A673 (cell line): ENCODE measurements around the gene ZFAND2A. TPM values are rescaled to one million over a fixed set of nuclear protein-coding genes. Genes with fewer than 3 reads are reported as not detected.

ENCODE experiments used
- BruUV-seq: library from RNA; stranded (reverse); fragments of 400-500 nt; replicated peaks from 2 replicates; lab custom pipeline; 2021; lab: Mats Ljungman, UMichigan
- CTCF ChIA-PET: fragments of 300-600 bp; sonication (Branson Sonifier 250); formaldehyde crosslinking; loops from one replicate; lab custom pipeline; 2022; ENCODE audit warnings: antibody characterized with exemption; lab: Charles Lee
- POLR2A ChIA-PET: fragments of 300-600 bp; sonication (Branson Sonifier 250); formaldehyde crosslinking; loops from one replicate; lab custom pipeline; 2022; ENCODE audit warnings: antibody characterized with exemption; ENCODE audit not compliant: low non-redundant PET; lab: Charles Lee
- DNase-seq: peaks from one replicate; pipeline ENCODE4 v3.0.0-alpha.2; 2015; ENCODE audit warnings: low spot score
- H3K27ac ChIP-seq: fragments of 200-600 bp; sonication (generic); 2 replicates; pipeline ENCODE4 v1.5.1; 2016; ENCODE audit warnings: mixed run types, low read depth, mild to moderate bottlenecking, mixed read lengths, antibody characterized with exemption, low read length; ENCODE audit not compliant: poor library complexity, severe bottlenecking
- H3K27me3 ChIP-seq: fragments of 200-600 bp; sonication (generic); replicated peaks from 2 replicates; pipeline ENCODE4 v1.6.1; 2017; ENCODE audit warnings: mixed run types, low read depth, mild to moderate bottlenecking, mixed read lengths, antibody characterized with exemption, low read length; ENCODE audit not compliant: insufficient read depth, poor library complexity
- H3K36me3 ChIP-seq: fragments of 200-600 bp; sonication (generic); 2 replicates; pipeline ENCODE4 v1.6.1; 2016; ENCODE audit warnings: mixed run types, mild to moderate bottlenecking, mixed read lengths, antibody characterized with exemption, low read length; ENCODE audit not compliant: insufficient read depth, poor library complexity, severe bottlenecking
- H3K4me1 ChIP-seq: fragments of 200-600 bp; sonication (generic); 2 replicates; pipeline ENCODE4 v1.6.1; 2017; ENCODE audit warnings: mixed run types, mild to moderate bottlenecking, mixed read lengths, antibody characterized with exemption, low read length; ENCODE audit not compliant: insufficient read depth, poor library complexity, severe bottlenecking
- H3K4me3 ChIP-seq: fragments of 200-600 bp; sonication (generic); 2 replicates; pipeline ENCODE4 v1.5.1; 2016; ENCODE audit warnings: low read depth, mixed run types, mild to moderate bottlenecking, mixed read lengths, low read length; ENCODE audit not compliant: poor library complexity, severe bottlenecking
- H3K9me3 ChIP-seq: fragments of 200-600 bp; sonication (generic); 2 replicates; pipeline ENCODE4 v1.6.1; 2016; ENCODE audit warnings: mixed run types, low read depth, mild to moderate bottlenecking, mixed read lengths, antibody characterized with exemption, low read length; ENCODE audit not compliant: poor library complexity, severe bottlenecking
- CTCF ChIP-seq: fragments of 300-800, 200-600 bp; sonication (generic); conservative IDR thresholded peaks from 2 replicates; pipeline ENCODE4 v1.5.1; 2017; ENCODE audit warnings: low read depth, mild to moderate bottlenecking, antibody characterized with exemption, low read length, moderate library complexity, mixed read lengths
- EZH2 ChIP-seq: fragments of 200-600 bp; sonication (generic); IDR thresholded peaks from 2 replicates; pipeline ENCODE4 v1.6.1; 2017; ENCODE audit warnings: borderline replicate concordance, low read depth, mild to moderate bottlenecking, mixed read lengths, antibody characterized with exemption, low read length; ENCODE audit not compliant: poor library complexity, severe bottlenecking
- intact Hi-C: fragments of 100-400 bp; cut with micrococcal nuclease; formaldehyde crosslinking; loops from one replicate; pipeline ENCODE4 v1.10.0; 2022; ENCODE audit not compliant: unreplicated experiment
- total RNA-seq: library from RNA; stranded (reverse); gene quantifications from 2 replicates; pipeline ENCODE4 v1.2.3, GENCODE V29; 2021

ZFAND2A gene
- total RNA-seq, 1 experiment from 2014 or later = 27.4 TPM

DNA sequence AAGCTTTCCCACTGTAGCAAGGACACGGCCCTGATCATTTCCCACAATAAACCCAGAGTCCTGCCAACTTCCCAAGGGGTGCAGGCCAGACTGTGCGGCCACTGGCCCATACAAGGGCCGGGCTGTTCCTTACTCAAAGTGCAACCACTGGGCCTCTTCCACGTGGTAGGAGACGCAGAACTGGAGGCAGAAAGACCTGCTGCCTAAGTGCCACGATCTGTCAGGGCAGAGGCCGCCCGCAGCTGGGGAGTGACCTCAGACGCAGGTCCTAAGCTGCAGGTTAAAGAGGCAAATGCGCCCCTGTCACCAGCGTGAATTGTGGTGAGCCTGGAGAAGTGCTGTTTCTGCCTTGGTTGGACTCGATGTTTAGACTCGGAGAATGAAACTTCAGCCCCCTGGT, 45.9 kb downstream of the ZFAND2A start:
- no peaks in the 10 kb centered on the region for H3K27me3 ChIP-seq
- H3K27ac ChIP-seq = no peak overlapping the region
- ChIA-PET CTCF (no interaction called here), POLR2A (no interaction called here)
- no peak for DNase-seq
- H3K4me1 ChIP-seq = no peaks in the 10 kb centered on the region
- H3K36me3 ChIP-seq = no peaks in the 10 kb centered on the region
- H3K4me3 ChIP-seq = no peak overlapping the region
- BruUV-seq = no TSS peak
- no peaks in the 10 kb centered on the region for H3K9me3 ChIP-seq
- no peak for TF ChIP-seq CTCF
- TF ChIP-seq EZH2 = no peak
- intact Hi-C loops = no loop called here

DNA sequence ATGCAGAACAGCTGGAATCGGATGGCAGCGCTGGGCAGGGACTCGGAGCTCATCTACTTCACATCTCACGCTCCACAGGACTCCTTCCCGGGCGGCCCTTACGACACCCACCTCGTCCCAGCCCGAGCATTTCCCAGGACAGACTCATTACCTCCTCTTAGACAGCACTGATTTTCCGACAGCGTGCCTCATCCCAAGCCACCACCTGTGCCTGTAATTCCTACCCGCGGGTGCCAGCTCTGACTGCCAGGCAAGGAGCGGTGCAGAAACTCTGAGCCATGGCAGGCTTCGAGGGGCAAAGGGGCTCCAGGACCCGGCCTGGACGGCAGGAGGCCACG, 46.5 kb downstream of the ZFAND2A start:
- Histone ChIP-seq H3K27ac (no peak overlapping the region), H3K27me3 (no peaks in the 10 kb centered on the region), H3K4me3 (no peak overlapping the region), H3K9me3 (no peaks in the 10 kb centered on the region), H3K36me3 (no peaks in the 10 kb centered on the region), H3K4me1 (no peaks in the 10 kb centered on the region)
- POLR2A ChIA-PET = no interaction called here
- TF ChIP-seq CTCF (no peak), EZH2 (no peak)
- DNase-seq = no peak
- intact Hi-C loops = no loop called here
- BruUV-seq = no TSS peak
- CTCF ChIA-PET = no interaction called here

GRCh38 chr7:1112625-1113547, 47.1 kb downstream of the ZFAND2A start:
- no peak overlapping the region for H3K4me3 ChIP-seq
- H3K27ac ChIP-seq = no peak overlapping the region
- no peak for DNase-seq
- BruUV-seq = no TSS peak
- no peaks in the 10 kb centered on the region for H3K4me1 ChIP-seq
- CTCF ChIA-PET = no interaction called here
- TF ChIP-seq CTCF = no peak
- TF ChIP-seq EZH2 = no peak
- no peaks in the 10 kb centered on the region for H3K27me3 ChIP-seq
- no peaks in the 10 kb centered on the region for H3K36me3 ChIP-seq
- H3K9me3 ChIP-seq = no peaks in the 10 kb centered on the region
- POLR2A ChIA-PET = no interaction called here
- intact Hi-C loops = no loop called here
